Stimulated activated CD4-positive, alpha-beta T cell treated with anti-CD3 and anti-CD28 coated beads, Interleukin-15, amount 100 ng/mL, for 1 hour (primary cell): ENCODE data around the gene OR5A1.

Source experiments
- DNase-seq, 2 donors: peaks; one replicate each; pipeline ENCODE4 v3.0.0-alpha.2; 2020; ENCODE audit warnings: low read depth in 1 of 2, low spot score in 1 of 2

The OR5A1 gene

GRCh38 chr11:59475176-59475575 is 38.9 kb downstream of the OR5A1 start:
- DNase-seq, result no peak

DNA sequence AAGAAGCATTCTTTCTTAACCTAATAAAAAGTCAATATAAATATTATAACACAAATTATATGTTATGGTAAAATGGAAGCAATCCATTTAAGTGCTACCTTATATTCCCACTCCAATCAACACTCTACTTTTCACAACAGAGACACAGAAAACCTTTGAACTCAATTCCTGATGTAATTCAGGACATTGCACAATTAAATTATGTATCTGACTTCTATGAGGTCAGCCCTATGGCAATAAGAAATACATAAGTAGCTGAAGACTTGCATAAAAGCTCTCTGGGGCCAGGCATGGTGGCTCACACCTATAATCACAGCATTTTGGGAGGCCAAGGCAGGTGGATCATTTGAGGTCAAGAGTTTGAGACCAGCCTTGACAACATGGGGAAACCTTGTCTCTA is 43.6 kb downstream of the OR5A1 start:
- no peak for DNase-seq

- DNase-seq, result no peak
Observed at GRCh38 chr11:59480359-59480758, 44.1 kb downstream of the OR5A1 start.
